GM15510 (cell line): ENCODE data around the gene TBC1D4.

ENCODE experiments used
- POLR2A ChIP-seq: IDR thresholded peaks from 3 replicates; pipeline ENCODE4 v1.6.1; 2011; ENCODE audit warnings: borderline replicate concordance; ENCODE audit not compliant: insufficient read length; ENCODE audit errors: extremely low read depth

TBC1D4 gene

DNA sequence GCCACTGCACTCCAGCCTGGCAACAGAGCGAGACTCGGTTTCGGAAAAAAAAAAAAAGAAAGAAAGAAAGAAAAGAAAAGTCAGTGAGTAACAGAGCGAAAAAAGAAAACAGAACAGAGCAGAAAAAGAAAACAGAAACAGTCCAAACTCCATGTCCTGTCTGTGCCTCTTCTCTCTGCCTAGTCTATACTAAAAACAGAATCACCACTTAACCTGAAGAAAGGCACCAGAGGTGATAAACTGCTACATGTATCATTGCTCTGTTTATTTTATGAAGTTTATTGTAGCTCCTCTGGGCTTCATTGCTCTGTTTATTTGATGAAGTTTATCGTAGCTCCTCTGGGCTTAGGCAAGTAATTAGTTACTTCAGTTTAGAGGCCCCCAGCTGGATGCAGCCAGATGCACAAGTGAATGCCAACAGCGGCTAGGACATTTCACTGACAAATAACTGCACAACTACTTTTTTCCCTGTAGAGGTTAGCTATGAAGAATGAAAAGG, 39.2 kb downstream of the TBC1D4 start:
- no peak for TF ChIP-seq POLR2A

DNA sequence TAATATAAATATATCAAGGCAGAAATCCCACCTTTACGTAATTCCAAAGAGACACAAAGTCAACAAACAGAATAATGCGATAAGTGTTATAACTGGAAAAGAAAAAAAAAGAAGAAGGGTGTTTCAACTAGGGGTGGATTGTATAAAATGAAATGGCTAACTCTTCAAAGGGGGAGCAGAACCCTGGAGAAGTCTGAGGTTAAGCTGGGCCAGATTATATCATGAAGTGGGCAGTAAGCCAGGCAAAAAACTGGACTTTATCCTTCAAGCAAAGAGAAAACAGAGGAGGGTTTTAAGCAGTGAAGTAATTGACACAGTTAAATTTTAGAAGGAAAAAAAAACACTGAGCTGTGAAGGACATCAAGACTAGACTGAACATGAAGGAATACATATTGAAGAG, 41.9 kb downstream of the TBC1D4 start:
- TF ChIP-seq POLR2A: no peak

DNA sequence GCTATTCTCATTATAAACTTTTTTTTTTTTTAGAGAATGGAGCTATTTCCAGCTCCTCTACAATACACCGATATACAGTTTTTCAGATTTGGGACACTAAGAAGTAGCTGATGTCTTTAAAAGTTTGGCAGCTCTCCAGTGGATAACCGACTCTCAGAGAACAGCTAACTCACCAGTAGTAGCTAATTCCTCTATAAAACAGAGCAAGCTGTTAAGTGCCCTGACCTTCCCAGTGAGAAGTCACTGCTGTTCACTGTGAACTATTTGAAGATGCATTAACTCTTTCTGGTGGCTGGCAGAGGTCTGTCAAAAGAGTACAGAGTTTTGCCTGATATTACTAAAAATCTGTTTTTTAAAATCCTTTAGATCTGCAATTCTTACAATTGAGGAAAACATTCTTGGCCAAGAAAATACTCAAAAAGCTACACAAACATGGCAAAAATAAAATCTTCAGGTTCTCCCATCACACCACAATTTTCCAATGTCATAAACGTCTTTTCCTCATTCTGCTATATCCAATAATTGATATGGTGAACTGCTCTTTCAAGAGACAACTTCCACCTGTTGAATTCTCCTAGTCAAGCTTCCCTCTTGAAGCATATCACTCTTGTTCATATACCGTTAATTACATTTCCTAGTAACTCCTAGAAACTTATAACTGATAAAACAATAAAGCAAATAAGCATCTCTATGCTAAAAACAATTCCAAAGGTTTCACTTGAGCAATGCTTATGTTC, 44.2 kb downstream of the TBC1D4 start:
- TF ChIP-seq POLR2A: no peak

DNA sequence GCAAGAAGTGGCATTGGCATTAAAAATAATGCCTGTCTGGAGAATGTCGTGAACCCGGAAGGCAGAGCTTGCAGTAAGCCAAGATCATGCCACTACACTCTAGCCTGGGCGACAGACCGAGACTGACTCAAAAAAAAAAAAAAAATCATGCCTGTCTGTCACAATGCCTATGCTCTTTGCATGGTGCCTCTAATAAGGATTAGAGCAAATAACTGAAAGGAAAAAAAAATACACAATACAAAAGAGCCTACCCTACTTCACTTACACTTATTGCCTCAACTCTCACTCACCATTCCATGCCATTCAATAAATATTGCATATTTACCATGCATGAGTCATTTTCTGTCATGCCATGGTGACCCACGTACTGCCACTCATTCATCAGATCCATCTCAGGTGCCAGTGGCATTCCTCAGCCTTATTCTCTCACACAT, 49.1 kb downstream of the TBC1D4 start:
- TF ChIP-seq POLR2A: no peak

DNA sequence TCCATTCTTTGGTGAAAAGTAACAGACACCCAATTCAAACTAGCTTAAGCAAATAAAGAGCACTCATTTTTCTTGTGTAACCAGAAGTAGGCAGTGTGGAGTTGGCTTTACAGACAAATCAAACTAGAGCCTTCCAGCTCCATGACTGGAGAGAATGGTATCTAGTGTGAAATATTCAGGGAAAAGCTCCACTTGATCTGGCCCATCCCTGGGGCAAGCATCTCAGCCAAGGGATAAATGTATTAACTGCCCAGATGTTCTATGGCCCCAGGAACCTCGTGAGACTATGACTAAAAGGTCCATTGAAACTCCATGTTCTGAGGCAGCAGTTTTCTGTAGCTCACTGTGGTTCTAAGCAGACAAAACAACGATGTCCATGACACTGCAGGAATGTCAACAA, 49.9 kb downstream of the TBC1D4 start:
- TF ChIP-seq POLR2A: no peak

DNA sequence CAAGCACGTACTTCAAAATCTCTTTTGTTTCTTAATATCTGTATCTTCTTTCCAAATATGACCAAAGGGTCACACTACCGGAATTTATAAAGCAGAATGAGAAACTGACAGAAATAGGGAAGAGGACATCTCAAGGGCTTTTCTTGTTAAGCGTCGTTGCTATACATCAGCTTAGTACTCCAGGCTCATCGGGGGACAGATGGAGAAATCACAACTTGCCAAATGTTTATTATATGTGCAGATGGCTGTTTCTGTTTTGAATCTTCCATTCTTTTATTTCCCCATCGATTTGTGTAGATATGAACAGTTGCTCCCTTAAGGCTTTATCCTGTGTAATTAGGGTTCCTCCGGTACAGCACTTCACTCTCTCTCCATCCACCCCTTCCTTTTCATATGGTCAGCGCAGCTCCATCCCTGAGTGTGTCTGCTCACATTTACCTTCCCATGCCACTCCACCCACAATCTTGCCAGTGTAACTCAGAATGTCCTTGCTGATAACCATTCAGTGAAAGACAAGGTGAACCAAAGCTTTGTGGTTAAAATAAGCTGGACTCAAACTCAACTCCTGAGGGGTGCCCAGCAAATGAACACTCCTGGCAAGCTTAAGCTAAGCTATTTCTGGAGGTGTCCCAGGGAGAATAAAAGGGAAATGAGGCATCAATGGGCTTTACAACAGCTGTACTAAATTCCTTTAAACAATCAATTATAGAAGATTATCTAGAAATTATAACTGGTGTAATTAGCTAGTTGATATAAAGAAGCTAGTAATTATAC, 51.3 kb downstream of the TBC1D4 start:
- TF ChIP-seq POLR2A: no peak

DNA sequence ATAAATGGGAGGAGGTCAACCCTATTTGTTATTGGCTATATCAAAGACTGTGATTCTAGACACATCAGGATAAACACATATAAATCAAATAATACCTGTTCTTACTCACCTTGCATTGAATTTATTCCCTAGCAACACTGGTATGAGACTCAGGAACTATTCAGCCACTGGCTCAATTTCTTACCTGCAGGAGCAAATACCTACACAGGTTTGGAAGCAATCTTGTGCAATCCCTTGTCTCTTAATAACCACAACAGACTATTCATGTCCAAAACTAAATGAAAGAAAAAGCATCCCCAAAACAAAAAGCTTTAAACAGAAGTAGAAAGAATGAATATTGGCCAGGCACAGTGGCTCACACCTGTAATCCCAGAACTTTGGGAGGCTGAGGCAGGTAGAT, 55.5 kb downstream of the TBC1D4 start:
- TF ChIP-seq POLR2A: no peak

DNA sequence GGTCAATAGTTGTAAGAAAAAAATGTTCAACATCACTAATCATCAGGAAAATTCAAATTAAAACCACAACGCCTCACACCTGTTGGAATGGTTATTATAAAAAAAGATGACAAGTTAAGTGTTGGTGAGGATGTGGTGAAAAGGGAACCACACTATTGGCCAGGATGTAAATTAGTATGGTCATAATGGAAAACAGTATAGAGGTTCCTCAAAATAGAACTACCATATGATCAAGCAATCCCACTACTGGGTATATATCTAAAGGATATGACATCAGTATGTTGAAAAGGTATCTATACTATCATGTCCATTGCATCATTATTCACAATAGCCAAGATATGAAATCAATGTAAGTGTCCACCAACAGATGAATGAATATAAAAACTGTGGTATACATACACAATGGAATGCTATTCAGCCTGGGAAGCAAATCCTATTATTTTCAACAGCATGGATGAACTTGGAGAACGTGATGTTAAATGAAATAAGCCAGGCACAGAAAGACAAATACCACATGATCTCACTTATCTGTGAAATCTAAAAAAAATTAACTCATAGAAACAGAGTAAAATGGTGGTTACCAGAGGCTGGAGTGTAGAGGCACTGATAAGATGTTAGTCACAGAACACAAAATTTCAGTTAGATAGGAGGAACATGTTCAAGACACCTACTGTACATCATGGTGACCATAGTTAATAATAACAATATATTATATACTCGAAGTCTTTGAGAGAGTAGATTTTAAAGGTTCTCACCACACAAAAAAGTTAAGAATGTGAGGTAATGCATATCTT, 56.6 kb downstream of the TBC1D4 start:
- TF ChIP-seq POLR2A: no peak

DNA sequence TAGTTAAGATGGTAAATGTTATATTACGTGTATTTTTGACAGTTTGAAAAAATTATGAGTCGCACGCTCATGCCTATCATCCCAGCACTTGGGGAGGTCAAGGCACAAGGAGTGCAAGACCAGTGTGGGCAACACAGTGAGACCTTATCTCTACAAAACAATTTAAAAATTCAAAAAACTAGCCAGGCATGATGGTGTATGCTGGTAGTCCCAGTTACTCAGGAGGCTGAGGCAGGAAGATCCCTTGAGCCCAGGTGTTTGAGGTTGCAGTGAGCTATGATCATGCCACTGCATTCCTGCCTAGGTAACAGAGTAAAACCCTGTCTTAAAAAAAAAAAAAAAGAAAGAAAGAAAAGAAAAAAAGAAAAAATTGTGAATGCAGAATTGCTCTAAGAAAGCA, 58.0 kb downstream of the TBC1D4 start:
- no peak for TF ChIP-seq POLR2A

DNA sequence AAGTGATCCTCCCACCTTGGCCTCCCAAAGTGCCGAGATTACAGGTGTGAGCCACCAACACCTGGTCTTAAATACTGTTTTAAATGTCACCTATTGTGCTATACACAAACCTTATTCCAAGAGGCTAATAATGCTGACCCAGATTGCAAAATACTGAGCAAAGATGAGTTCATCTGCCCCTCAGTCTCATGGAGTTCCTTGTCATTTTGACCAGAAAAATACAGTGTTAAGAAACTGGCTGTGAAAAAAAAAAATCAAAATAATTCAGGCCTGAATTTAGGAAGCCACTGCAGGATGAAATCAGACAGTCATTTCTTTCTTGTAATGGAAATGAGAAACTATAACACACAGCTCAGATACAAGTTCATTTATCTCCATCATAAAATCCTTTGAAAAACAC, 59.9 kb downstream of the TBC1D4 start:
- no peak for TF ChIP-seq POLR2A

DNA sequence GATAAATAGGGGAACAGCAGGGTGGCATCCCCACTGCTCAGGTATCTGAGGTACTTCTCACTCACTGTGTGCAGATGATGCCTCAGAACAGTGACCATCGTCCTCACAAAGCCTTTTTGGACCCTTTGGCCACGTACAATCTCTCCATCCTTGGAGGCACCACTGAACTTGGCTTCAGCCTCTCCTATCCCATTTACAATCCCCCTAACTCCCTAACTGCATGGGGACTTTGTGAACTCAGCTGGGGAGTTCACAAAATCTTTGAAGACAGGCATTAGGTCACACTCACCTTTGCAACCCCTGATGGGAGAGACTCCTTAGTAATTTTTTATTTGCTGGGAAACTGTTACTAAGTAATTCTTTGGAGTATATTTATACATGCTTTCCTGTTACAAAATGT, 60.8 kb downstream of the TBC1D4 start:
- no peak for TF ChIP-seq POLR2A

DNA sequence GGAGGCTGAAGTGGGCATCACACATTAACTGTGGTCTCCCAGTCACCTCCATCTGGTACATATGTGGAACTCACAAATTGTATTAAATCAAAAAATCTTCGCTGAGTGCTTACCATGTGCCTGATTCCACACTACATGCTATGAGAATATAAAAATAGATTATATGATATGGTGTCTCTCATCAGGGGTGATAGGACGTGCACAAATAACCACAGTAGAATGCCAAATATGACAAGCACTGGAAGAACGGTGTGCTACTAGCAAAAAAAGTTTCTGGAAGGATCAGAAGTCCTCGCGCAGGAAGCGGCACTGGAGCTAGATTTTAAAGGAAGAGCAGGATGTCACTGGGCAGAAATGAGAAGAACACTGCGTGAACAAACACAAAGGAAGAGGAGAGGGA, 62.3 kb downstream of the TBC1D4 start:
- no peak for TF ChIP-seq POLR2A

DNA sequence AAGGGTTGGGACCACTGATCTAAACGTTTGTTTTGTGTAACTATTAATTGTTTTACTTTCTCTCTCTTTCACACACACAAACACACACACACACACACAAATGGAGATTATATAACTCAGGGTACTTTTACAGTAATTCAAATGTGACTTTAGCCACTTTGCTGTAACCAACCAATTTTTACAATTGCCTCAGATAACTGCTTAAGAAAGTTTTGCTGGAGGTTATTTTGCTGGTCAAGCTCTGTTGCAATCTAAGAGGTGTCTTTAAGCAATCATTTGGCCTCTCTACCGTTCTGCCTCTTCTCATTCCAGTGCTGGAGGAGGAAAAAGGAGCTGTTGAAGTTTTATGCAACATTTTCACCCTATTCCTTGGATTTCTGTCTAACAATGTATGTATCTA, 63.0 kb downstream of the TBC1D4 start:
- no peak for TF ChIP-seq POLR2A

DNA sequence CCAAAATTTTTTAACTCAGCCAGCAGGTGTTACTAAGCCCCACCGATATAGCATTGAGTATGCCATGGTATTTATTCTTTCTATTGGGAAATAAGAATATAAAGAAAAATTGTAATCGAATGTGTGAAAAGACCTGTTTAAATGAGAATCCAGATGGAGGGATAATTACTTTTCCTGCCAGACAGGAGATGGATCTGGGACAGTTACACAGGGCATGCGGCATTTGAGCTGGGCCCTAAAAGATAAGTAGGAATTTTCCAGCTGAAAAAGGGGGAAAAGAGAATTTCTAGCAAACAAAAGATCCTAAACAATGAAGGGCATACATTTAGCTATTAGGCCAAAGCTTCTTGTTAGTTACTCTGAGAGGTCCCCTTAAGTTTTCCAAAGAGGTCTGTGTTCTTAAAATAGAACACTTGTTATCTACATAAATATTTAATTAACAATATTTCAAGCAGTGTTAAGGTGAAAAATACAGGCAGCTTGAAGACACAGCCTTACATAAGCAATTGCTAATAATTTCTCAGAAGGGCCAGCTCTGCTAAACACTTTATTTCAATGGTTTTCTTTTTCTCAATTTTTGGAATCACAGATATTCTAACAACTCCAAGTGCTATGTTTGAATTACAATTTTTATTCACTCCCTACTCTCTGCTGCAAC, 63.7 kb downstream of the TBC1D4 start:
- no peak for TF ChIP-seq POLR2A

DNA sequence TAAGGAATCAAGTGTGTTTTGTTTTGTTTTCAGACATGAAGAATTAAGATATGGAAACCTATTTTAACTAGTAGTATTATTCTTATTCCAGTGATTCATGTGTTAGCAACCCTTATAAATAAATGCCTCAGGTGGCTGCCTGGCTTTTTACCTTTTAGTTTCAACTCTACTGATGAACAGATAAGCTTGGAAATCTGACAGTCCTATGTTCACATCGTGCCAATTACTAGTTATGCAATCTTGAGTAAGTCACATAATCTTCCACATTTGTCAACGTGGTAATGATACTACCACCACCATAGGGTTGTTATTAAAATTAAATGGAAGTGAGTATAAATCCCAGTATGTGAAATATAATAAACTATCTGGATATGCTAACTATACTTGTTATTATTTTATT, 64.3 kb downstream of the TBC1D4 start:
- TF ChIP-seq POLR2A: no peak

DNA sequence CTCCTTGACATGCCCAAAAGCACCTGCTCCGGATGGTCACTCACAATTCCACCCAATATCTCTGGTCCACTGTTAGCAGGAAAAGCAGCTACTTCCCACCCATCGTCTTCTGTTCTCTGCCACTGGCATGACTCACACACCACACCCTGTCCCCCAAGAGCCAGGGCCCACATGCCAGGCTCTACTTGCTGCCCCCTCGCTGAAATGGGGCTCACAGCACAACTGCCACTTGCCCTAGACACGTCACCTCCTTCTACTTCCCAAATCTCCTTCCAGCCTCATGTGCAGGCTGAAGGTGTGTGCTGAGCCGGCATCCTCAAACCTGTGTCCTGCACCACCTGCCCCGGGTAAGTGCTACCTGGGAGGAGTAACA, 65.0 kb downstream of the TBC1D4 start:
- no peak for TF ChIP-seq POLR2A
